Upper lobe of right lung (tissue), 1 donor: ENCODE measurements around the gene ANAPC16. TPM values are rescaled to one million over a fixed set of nuclear protein-coding genes. Genes with fewer than 3 reads are reported as not detected.

ENCODE experiments used
- ATAC-seq: fragments of 200-7000 bp; cut with Tn5 transposase; one replicate; pipeline ENCODE4 v1.9.1; 2020; ENCODE audit warnings: mild to moderate bottlenecking, moderate library complexity
- DNase-seq: peaks from one replicate; pipeline ENCODE4 v3.0.0-alpha.2; 2020
- H3K27ac ChIP-seq: fragments of 200-600 bp; one replicate; pipeline ENCODE4 v1.8.0; 2022
- H3K27me3 ChIP-seq: fragments of 200-600 bp; one replicate; pipeline ENCODE4 v1.8.0; 2022; ENCODE audit warnings: mild to moderate bottlenecking
- H3K36me3 ChIP-seq: fragments of 200-600 bp; one replicate; pipeline ENCODE4 v1.8.0; 2022
- H3K4me1 ChIP-seq: fragments of 200-600 bp; one replicate; pipeline ENCODE4 v1.8.0; 2022
- H3K4me3 ChIP-seq: fragments of 200-600 bp; one replicate; pipeline ENCODE4 v1.8.0; 2022; ENCODE audit warnings: mild to moderate bottlenecking
- H3K9me3 ChIP-seq: fragments of 200-600 bp; one replicate; pipeline ENCODE4 v1.8.0; 2022
- intact Hi-C: fragments of 100-400 bp; cut with DNase I; formaldehyde crosslinking; loops from one replicate; pipeline ENCODE4 v1.11.0; 2022
- long read RNA-seq: library from polyadenylated mRNA; unstranded; transcript quantifications from one replicate; pipeline ENCODE4 v2.0.0, GENCODE V29; 2021
- total RNA-seq: library from RNA; stranded (reverse); fragmentation: NEBNext Ultra II Directional; extraction: Animal tissue kit (Norgen Biotek cat#: 25700); gene quantifications from one replicate; pipeline ENCODE4 v1.2.1, GENCODE V29; 2021
- TF ChIP-seq, protein P1 (sequence below): fragments of 200-600 bp; IDR thresholded peaks from one replicate; pipeline ENCODE4 v1.8.0; 2022; ENCODE audit warnings: antibody characterized with exemption
- donor health status: DM: no; HTN: yes; CAD: no; lungs with severe emphysema.

ANAPC16 gene
- 118 TPM for total RNA-seq
- long read RNA-seq, transcript ANAPC16-203 (3 exons, 734 nt), result minor isoform, 9 of 176 reads
- long read RNA-seq, transcript ANAPC16-205 (5 exons, 3,567 nt), result minor isoform, 22 of 176 reads
- long read RNA-seq, transcript ANAPC16-201 (4 exons, 3,195 nt), result major isoform, 67 of 176 reads
- long read RNA-seq, partial matches to known transcripts, result 15 of 176 reads
- long read RNA-seq, other reads (novel, unspliced or antisense), result 61 of 176 reads

DNA sequence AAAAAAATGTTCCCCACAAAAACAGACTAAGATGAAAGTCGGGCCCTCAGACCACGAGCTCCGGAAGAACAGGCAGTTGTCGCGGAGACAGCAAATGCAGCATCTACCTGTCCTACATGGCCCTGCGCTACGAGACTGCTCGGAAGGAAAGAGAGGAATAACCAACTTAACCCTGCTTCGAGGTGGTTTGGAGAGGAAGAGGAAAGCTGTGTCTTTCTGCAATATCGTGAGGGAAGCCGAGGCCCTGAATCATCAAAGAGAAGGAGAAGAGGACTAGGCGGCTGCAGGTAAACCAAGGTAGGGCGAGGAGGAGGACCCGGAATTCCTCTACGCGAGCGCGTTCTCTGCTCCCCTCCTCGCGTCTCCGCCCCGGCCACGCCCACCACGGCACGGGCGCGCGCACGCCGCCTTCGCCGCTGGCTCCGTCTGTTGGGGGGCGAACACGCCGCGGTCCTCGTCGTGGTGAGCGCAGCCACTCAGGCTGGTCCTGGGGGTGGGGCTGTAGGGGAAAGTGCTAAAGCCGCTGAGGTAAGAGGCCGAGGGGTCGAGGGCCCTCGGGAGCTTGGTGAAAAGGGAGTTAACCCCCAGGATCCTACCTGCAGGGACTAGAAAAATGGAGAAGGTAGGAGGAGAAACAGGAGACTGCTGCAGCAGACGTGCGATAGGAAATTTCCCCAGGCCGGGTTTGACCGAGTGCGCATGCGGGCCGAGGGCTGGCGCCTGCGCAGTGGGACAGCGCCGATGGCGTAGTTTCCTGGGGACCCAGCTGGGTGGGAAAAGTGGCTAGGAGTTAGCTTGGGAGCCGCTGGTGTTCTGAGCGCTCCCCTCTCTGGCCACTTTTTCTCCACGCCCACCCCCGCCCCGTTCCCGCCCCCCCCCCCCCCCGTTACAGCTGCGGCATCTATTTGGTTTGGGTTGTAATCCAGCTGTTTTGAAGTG lies at the start of gene ANAPC16, which contains the start of gene ASCC1:
ANAPC16 (plus strand) TSS at position 402 of the 939 bp plus-strand sequence. CDS start 7,903 bp downstream, outside the sequence.
ASCC1 (minus strand) TSS at position 666 of the 939 bp plus-strand sequence. CDS start 2,978 bp downstream, outside the sequence.
- intact Hi-C loops, result no loop called here
- peak; percentile 99 for ATAC-seq
- Histone ChIP-seq H3K36me3 (peaks cover 27% of the 10 kb centered on the region), H3K4me3 (peak within 1 kb of the TSS; percentile 86), H3K27ac (peak within 1 kb of the TSS; percentile 93), H3K9me3 (no peaks in the 10 kb centered on the region), H3K27me3 (no peaks in the 10 kb centered on the region), H3K4me1 (peaks cover 40% of the 10 kb centered on the region)
- DNase-seq, result peak; percentile 97
- TF ChIP-seq, protein P1, sequence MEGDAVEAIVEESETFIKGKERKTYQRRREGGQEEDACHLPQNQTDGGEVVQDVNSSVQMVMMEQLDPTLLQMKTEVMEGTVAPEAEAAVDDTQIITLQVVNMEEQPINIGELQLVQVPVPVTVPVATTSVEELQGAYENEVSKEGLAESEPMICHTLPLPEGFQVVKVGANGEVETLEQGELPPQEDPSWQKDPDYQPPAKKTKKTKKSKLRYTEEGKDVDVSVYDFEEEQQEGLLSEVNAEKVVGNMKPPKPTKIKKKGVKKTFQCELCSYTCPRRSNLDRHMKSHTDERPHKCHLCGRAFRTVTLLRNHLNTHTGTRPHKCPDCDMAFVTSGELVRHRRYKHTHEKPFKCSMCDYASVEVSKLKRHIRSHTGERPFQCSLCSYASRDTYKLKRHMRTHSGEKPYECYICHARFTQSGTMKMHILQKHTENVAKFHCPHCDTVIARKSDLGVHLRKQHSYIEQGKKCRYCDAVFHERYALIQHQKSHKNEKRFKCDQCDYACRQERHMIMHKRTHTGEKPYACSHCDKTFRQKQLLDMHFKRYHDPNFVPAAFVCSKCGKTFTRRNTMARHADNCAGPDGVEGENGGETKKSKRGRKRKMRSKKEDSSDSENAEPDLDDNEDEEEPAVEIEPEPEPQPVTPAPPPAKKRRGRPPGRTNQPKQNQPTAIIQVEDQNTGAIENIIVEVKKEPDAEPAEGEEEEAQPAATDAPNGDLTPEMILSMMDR, result no peak

DNA sequence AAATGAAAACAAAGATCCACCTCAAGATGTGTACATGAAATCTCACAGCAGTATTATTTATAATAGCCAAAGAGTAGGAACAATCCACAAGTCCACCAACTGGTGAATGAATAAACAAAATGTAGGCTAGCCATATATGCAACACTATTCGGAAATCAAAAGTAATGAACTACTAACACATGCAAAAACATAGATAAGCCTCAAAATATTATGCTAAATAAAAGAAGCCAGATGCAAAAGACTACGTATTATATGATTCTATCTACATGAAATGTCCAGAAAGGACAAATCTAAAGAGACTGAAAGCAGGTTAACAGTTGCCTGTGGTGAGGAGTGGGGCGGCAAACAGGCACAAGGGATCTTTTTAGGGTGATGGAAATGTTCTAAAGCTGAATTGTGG lies 48.7 kb upstream of the ANAPC16 start:
- Histone ChIP-seq H3K36me3 (no peaks in the 10 kb centered on the region), H3K4me1 (no peaks in the 10 kb centered on the region), H3K9me3 (no peaks in the 10 kb centered on the region), H3K4me3 (no peak overlapping the region), H3K27me3 (no peaks in the 10 kb centered on the region), H3K27ac (no peak overlapping the region)
- ATAC-seq (no peak), DNase-seq (no peak)
- intact Hi-C loops, result no loop called here
- TF ChIP-seq, protein P1, result no peak

- intact Hi-C loops, result no loop called here
- Histone ChIP-seq H3K36me3 (no peaks in the 10 kb centered on the region), H3K27me3 (no peaks in the 10 kb centered on the region), H3K4me3 (no peak overlapping the region), H3K4me1 (no peaks in the 10 kb centered on the region), H3K27ac (peak overlapping the region; percentile 48), H3K9me3 (no peaks in the 10 kb centered on the region)
- TF ChIP-seq, protein P1, result no peak
- peak; percentile 87 for ATAC-seq
- peak; percentile 88 for DNase-seq
These were observed 45.5 kb upstream of the ANAPC16 start for GRCh38 chr10:72170263-72170662.

GRCh38 chr10:72170733-72171132 lies 45.1 kb upstream of the ANAPC16 start:
- no peak for ATAC-seq

GRCh38 chr10:72171175-72171630 lies 44.6 kb upstream of the ANAPC16 start:
- no peaks in the 10 kb centered on the region for H3K36me3 ChIP-seq
- peak overlapping the region; percentile 49 for H3K27ac ChIP-seq
- TF ChIP-seq, protein P1, result no peak
- DNase-seq, result no peak
- no peaks in the 10 kb centered on the region for H3K4me1 ChIP-seq
- H3K9me3 ChIP-seq, result no peaks in the 10 kb centered on the region
- no peaks in the 10 kb centered on the region for H3K27me3 ChIP-seq
- no peak overlapping the region for H3K4me3 ChIP-seq
- peak; percentile 92 for ATAC-seq
- intact Hi-C loops, result no loop called here

More at GRCh38 chr10:72170733-72171132, 45.1 kb upstream of the ANAPC16 start:
- TF ChIP-seq, protein P1, result no peak
- no peaks in the 10 kb centered on the region for H3K4me1 ChIP-seq
- H3K27me3 ChIP-seq, result no peaks in the 10 kb centered on the region
- H3K36me3 ChIP-seq, result no peaks in the 10 kb centered on the region
- peak overlapping the region; percentile 48 for H3K27ac ChIP-seq
- H3K9me3 ChIP-seq, result no peaks in the 10 kb centered on the region
- intact Hi-C loops, result no loop called here
- no peak overlapping the region for H3K4me3 ChIP-seq
- no peak for DNase-seq
